Tibial nerve (tissue), 4 donors: ENCODE results near the gene PRR35.

ENCODE experiments used
- EP300 ChIP-seq, 2 donors: sonication (generic); formaldehyde crosslinking; IDR thresholded peaks; one replicate each; pipeline ENCODE4 v1.6.1; 2017; ENCODE audit warnings: antibody characterized with exemption in 2 of 2, mild to moderate bottlenecking in 1 of 2
- TF ChIP-seq, protein P1 (sequence below), 5 experiments: fragments of 200-600 bp in 3 of 5; fragments of 450-650 bp in 2 of 5; sonication (generic) in 3 of 5; IDR thresholded peaks; one replicate each; pipeline ENCODE4 v1.5.1; 2016 to 2019; ENCODE audit warnings: antibody characterized with exemption in 5 of 5, mild to moderate bottlenecking in 3 of 5, moderate library complexity in 2 of 5

DNA sequence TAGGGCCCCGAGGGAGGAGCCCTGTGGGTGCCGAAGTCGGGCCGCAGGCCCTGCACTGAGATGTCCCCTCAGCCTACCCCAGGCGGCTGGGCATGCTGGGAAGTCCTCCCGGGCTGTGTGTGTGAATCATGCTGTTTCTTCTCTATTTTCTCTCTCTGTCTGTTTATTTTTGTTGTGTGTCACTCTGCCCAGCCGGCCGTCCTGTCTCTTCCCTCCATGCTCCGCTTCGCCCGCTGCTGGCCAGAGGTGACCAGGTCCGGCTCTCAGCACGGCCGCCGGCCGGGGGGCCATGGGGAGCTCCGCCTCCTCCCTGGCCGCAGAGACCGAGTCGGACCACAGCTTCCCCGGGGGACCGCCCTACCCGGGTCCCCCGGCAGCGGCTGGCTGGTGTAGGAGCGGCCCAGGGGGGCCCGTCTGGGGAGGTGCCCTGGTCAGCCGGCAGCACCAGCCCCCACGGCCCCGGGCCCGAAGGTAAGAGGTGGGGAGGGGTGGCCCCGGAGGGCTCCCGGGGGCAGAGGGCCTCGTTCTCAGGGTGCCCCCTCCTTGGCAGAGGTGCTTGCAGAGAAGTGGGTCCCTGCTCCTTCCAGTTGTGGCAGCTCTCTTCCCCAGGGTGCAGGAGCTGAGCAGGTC lies 20.2 kb upstream of the PRR35 start:
- TF ChIP-seq, protein P1, sequence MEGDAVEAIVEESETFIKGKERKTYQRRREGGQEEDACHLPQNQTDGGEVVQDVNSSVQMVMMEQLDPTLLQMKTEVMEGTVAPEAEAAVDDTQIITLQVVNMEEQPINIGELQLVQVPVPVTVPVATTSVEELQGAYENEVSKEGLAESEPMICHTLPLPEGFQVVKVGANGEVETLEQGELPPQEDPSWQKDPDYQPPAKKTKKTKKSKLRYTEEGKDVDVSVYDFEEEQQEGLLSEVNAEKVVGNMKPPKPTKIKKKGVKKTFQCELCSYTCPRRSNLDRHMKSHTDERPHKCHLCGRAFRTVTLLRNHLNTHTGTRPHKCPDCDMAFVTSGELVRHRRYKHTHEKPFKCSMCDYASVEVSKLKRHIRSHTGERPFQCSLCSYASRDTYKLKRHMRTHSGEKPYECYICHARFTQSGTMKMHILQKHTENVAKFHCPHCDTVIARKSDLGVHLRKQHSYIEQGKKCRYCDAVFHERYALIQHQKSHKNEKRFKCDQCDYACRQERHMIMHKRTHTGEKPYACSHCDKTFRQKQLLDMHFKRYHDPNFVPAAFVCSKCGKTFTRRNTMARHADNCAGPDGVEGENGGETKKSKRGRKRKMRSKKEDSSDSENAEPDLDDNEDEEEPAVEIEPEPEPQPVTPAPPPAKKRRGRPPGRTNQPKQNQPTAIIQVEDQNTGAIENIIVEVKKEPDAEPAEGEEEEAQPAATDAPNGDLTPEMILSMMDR (IDR thresholded peaks at IDR 0.05) = no peak
- TF ChIP-seq EP300 (IDR thresholded peaks at IDR 0.05) = no peak
